ENCODE measurements around the gene IAH1. TPM values are rescaled to one million over a fixed set of nuclear protein-coding genes. Genes with fewer than 3 reads are reported as not detected.

The IAH1 gene
- polyA plus RNA-seq, 1 donor (not counting 4 experiments of a cell fraction or from before 2014, with no cell fraction given) = 65.0 TPM

DNA sequence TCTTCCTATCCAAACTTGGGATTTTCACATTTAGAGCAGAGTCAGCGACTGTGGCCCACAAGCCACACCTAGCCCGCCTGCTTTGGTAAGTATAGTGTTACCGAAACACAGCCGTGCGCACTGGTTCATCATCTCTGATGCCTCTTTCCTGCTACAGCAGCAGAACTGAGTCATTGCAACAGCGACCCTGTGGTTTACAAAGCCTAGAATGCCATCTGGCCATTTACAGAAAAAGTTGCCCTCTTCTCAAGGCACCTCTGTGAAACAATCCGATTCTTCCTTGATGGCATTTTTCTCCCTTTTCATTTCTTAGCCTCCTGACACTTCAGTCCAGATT, 10.7 kb upstream of the IAH1 start:
- no peak for TF ChIP-seq EZH2 (IDR thresholded peaks at IDR 0.05; ENCODE audit: low read length)
- TF ChIP-seq, protein P1, sequence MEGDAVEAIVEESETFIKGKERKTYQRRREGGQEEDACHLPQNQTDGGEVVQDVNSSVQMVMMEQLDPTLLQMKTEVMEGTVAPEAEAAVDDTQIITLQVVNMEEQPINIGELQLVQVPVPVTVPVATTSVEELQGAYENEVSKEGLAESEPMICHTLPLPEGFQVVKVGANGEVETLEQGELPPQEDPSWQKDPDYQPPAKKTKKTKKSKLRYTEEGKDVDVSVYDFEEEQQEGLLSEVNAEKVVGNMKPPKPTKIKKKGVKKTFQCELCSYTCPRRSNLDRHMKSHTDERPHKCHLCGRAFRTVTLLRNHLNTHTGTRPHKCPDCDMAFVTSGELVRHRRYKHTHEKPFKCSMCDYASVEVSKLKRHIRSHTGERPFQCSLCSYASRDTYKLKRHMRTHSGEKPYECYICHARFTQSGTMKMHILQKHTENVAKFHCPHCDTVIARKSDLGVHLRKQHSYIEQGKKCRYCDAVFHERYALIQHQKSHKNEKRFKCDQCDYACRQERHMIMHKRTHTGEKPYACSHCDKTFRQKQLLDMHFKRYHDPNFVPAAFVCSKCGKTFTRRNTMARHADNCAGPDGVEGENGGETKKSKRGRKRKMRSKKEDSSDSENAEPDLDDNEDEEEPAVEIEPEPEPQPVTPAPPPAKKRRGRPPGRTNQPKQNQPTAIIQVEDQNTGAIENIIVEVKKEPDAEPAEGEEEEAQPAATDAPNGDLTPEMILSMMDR (optimal IDR thresholded peaks at IDR 0.05 in 1 of 3, IDR thresholded peaks at IDR 0.05 in 1 of 3, conservative IDR thresholded peaks at IDR 0.05 in 1 of 3; ENCODE audit: extremely low read depth in 1 of 3, insufficient read depth in 2 of 3, low read length in 3 of 3) = no peak
- no peaks in the 10 kb centered on the region for H3K27me3 ChIP-seq (ENCODE audit: control insufficient read depth, extremely low read depth, insufficient read depth, low read length)
- FAIRE-seq (no peak), DNase-seq (ENCODE audit: low read depth, low spot score) (no peak)
- no peaks in the 10 kb centered on the region for H4K20me1 ChIP-seq (ENCODE audit: control insufficient read depth, extremely low read depth, insufficient read depth, low read length)
- H2AFZ ChIP-seq (ENCODE audit: control insufficient read depth, low read length) = no peak overlapping the region
- H3K9me1 ChIP-seq (ENCODE audit: control insufficient read depth, extremely low read depth, insufficient read depth, low read length) = no peaks in the 10 kb centered on the region
- no peaks in the 10 kb centered on the region for H3K79me2 ChIP-seq (ENCODE audit: control insufficient read depth, insufficient read depth, low read length)
- no peak overlapping the region for H3K27ac ChIP-seq (ENCODE audit: control insufficient read depth, insufficient read depth, low read length)
- peaks cover 8 to 9% of the 10 kb centered on the region in 2 experiments for H3K36me3 ChIP-seq (ENCODE audit: control insufficient read depth in 2 of 2, extremely low read depth in 1 of 2, insufficient read depth in 2 of 2, low read length in 2 of 2)
- H3K4me1 ChIP-seq (ENCODE audit: control insufficient read depth, extremely low read depth, insufficient read depth, low read length) = no peaks in the 10 kb centered on the region
- no peak overlapping the region for H3K9ac ChIP-seq (ENCODE audit: control insufficient read depth, extremely low read depth, insufficient read depth, low read length)
- H3K4me2 ChIP-seq (ENCODE audit: control insufficient read depth, extremely low read depth, insufficient read depth, low read depth, low read length) = no peak overlapping the region
- H3K9me3 ChIP-seq (ENCODE audit: control insufficient read depth, low read depth, low read length) = no peaks in the 10 kb centered on the region
- dilution Hi-C loops (cut with MboI; ENCODE audit: extremely low pct_ligation_motif_present, low sequenced_read_pairs) = no loop called here
- H3K4me3 ChIP-seq (ENCODE audit: control insufficient read depth in 2 of 3, extremely low read depth in 1 of 3, insufficient read depth in 2 of 3, low read depth in 1 of 3, low read length in 3 of 3) = no peak overlapping the region

DNA sequence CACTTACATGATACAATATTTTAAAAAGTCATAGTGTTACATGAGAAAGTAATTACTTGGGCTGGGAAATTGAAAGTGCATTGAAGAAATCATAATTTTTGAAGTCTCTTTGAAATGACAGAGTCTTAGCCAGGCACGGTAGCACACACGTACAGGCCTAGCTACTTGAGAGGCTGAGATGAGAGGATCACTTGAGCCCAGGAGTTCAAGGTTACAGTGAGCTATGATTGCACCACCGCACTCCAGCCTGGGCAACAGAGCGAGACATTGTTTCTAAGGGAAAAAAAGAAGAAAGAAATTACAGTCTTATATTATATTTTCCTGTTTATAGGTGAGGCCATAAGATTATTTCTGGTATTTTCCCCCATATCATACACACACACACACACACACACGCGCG, 9.2 kb upstream of the IAH1 start:
- Histone ChIP-seq H3K4me3 (ENCODE audit: control insufficient read depth in 2 of 3, extremely low read depth in 1 of 3, insufficient read depth in 2 of 3, low read depth in 1 of 3, low read length in 3 of 3) (no peak overlapping the region), H3K9ac (ENCODE audit: control insufficient read depth, extremely low read depth, insufficient read depth, low read length) (no peak overlapping the region), H3K36me3 (ENCODE audit: control insufficient read depth in 2 of 2, extremely low read depth in 1 of 2, insufficient read depth in 2 of 2, low read length in 2 of 2) (peaks cover 7 to 14% of the 10 kb centered on the region in 2 experiments), H2AFZ (ENCODE audit: control insufficient read depth, low read length) (no peak overlapping the region), H3K4me2 (ENCODE audit: control insufficient read depth, extremely low read depth, insufficient read depth, low read depth, low read length) (no peak overlapping the region), H3K4me1 (ENCODE audit: control insufficient read depth, extremely low read depth, insufficient read depth, low read length) (no peaks in the 10 kb centered on the region), H3K27me3 (ENCODE audit: control insufficient read depth, extremely low read depth, insufficient read depth, low read length) (no peaks in the 10 kb centered on the region), H3K9me3 (ENCODE audit: control insufficient read depth, low read depth, low read length) (no peaks in the 10 kb centered on the region), H4K20me1 (ENCODE audit: control insufficient read depth, extremely low read depth, insufficient read depth, low read length) (no peaks in the 10 kb centered on the region), H3K9me1 (ENCODE audit: control insufficient read depth, extremely low read depth, insufficient read depth, low read length) (no peaks in the 10 kb centered on the region), H3K27ac (ENCODE audit: control insufficient read depth, insufficient read depth, low read length) (no peak overlapping the region), H3K79me2 (ENCODE audit: control insufficient read depth, insufficient read depth, low read length) (no peaks in the 10 kb centered on the region)
- dilution Hi-C loops (cut with MboI; ENCODE audit: extremely low pct_ligation_motif_present, low sequenced_read_pairs) = no loop called here
- TF ChIP-seq EZH2 (IDR thresholded peaks at IDR 0.05; ENCODE audit: low read length) = no peak
- TF ChIP-seq, protein P1 (optimal IDR thresholded peaks at IDR 0.05 in 1 of 3, IDR thresholded peaks at IDR 0.05 in 1 of 3, conservative IDR thresholded peaks at IDR 0.05 in 1 of 3; ENCODE audit: extremely low read depth in 1 of 3, insufficient read depth in 2 of 3, low read length in 3 of 3) = no peak
- DNase-seq (ENCODE audit: low read depth, low spot score) = no peak
- FAIRE-seq = no peak
